Stimulated activated CD4-positive, alpha-beta T cell treated with anti-CD3 and anti-CD28 coated beads, TNF-alpha, amount 100 ng/mL, for 4 hours (primary cell): ENCODE results near the gene DTX3L.

Source experiments
- DNase-seq, 3 experiments: peaks; one replicate each; pipeline ENCODE4 v3.0.0-alpha.2; 2020; ENCODE audit warnings: low read depth in 3 of 3

The DTX3L gene

DNA sequence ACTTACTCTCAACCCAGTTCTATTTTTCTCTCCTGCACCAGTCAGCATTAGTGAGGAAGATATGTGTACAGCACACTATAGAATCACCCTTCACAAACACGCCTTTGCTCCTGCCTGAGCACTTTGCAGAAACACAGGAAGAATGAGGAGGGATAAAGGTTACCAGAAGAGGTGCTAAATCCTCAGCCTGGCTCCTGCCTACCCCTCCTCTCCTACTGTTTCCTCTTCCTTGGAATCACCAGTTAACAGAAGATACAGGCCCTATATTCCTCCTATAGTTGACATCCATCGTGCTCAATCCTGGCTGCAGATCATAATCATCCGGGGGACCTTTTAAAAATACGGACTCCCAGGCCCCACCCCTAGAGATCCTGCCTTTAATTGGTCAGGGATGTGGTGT lies 42.2 kb downstream of the DTX3L start:
- DNase-seq, result no peak

DNA sequence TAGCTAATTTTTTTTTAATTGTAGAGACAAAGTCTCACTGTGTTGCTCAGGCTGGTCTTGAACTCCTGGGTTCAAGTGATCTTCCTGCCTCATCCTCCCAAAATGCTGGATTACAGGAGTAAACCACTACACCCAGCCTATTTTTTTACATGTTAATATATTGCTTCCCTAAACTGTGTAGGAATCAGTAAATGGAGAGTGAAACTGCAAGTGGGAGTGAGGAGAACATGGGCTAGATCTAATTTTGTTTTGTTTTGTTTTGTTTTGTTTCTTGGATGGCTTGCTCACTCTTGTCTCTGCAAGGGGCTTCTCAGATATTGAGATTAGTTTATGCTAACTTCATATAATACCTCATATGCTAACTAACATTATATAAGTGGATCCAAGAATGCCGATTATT lies 44.8 kb downstream of the DTX3L start:
- DNase-seq, result no peak

GRCh38 chr3:122609798-122610559 lies 45.8 kb downstream of the DTX3L start:
- DNase-seq, result no peak

- no peak for DNase-seq
Observed at GRCh38 chr3:122612696-122613095, 48.6 kb downstream of the DTX3L start.

- no peak for DNase-seq
Observed at GRCh38 chr3:122615303-122615702, 51.2 kb downstream of the DTX3L start.

DNA sequence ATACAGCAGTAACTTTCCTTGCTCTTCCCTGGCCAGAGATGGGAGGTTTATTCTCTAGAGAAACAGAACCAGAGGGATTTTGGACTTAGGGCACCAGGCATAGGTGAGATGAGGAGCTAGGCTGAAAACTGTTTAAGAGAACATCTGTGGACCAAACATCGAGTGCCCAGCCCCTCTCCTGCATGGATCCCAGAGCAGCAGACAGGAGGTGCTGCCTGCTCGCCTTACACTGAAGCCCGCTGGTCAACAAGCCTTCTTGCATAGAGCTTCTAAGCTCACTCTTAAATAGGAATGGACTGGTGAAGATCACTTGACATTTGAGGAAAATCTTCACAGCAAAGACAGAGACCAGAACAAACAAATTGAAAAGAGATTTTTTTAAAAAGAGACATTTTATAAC lies 54.5 kb downstream of the DTX3L start:
- no peak for DNase-seq

GRCh38 chr3:122619040-122619439 lies 54.9 kb downstream of the DTX3L start:
- no peak for DNase-seq

DNA sequence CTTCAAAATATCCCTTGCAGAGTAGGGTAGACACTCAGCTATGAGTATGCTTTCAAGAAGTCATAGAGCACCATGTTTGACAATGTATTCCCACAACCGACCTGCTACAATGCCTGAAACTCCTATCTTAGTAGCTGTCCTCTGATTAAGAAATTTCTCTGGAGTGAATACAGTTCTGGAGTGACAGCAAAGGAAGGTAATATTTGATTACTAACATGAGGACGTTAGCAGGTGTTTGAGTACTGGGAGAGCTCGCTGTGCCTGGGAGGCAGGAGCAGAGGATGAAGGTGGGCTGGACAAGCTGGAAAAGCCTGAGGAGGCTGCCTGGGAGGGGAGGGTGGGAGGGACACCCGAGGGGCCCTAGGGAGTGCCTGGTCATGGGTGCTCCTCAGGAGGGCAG lies 56.3 kb downstream of the DTX3L start:
- DNase-seq, result no peak

GRCh38 chr3:122621112-122621511 lies 57.0 kb downstream of the DTX3L start:
- no peak for DNase-seq

DNA sequence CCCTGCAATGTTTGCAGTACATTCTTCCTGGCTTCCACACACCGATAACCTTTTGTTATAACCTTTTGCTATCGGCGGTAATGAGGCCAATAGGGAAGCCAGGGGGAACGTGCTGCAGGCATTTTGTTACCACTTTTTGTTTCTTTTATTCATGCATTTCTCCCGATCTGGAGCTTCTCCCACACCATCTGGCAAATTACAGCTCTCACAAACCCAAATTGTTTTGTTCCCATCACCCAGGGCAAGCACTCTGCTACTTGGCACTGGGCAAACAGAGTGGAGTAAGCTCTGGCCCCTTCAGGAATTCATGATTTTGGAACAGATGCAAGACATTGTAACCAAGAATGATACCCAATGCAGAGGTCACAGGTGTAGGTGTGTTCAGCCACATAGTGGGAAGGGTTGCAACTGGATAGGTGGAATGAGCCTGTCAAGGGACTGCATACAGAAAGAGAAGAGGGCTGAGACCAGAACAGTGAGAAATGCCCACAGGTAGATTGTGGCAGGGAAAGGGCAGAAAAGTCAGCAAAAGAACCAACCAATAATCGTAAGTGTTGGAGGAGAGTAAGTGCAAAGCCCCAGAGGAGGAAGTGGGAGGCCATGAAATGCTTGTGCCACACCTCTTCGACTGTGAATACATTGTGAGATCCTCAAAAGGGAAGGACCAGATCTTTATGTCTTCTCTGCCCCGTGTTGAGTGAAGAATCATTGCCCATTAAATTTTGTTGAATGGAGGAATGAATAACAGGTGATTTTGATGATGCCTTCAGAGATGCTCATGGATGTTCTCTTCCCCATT lies 59.1 kb downstream of the DTX3L start:
- no peak for DNase-seq
